ENCODE measurements around the gene ARID3C.

ARID3C gene

GRCh38 chr9:34669809-34670562 lies 41.1 kb upstream of the ARID3C start:
- in situ Hi-C loops (cut with MboI; ENCODE audit: low sequenced_read_pairs, unreplicated experiment), result no loop called here
- DNase-seq (ENCODE audit: low spot score), result no peak
- TF ChIP-seq, protein P1, sequence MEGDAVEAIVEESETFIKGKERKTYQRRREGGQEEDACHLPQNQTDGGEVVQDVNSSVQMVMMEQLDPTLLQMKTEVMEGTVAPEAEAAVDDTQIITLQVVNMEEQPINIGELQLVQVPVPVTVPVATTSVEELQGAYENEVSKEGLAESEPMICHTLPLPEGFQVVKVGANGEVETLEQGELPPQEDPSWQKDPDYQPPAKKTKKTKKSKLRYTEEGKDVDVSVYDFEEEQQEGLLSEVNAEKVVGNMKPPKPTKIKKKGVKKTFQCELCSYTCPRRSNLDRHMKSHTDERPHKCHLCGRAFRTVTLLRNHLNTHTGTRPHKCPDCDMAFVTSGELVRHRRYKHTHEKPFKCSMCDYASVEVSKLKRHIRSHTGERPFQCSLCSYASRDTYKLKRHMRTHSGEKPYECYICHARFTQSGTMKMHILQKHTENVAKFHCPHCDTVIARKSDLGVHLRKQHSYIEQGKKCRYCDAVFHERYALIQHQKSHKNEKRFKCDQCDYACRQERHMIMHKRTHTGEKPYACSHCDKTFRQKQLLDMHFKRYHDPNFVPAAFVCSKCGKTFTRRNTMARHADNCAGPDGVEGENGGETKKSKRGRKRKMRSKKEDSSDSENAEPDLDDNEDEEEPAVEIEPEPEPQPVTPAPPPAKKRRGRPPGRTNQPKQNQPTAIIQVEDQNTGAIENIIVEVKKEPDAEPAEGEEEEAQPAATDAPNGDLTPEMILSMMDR (IDR thresholded peaks at IDR 0.05; ENCODE audit: borderline replicate concordance, control extremely low read depth, extremely low read depth, insufficient read depth, missing control alignments), result no peak

DNA sequence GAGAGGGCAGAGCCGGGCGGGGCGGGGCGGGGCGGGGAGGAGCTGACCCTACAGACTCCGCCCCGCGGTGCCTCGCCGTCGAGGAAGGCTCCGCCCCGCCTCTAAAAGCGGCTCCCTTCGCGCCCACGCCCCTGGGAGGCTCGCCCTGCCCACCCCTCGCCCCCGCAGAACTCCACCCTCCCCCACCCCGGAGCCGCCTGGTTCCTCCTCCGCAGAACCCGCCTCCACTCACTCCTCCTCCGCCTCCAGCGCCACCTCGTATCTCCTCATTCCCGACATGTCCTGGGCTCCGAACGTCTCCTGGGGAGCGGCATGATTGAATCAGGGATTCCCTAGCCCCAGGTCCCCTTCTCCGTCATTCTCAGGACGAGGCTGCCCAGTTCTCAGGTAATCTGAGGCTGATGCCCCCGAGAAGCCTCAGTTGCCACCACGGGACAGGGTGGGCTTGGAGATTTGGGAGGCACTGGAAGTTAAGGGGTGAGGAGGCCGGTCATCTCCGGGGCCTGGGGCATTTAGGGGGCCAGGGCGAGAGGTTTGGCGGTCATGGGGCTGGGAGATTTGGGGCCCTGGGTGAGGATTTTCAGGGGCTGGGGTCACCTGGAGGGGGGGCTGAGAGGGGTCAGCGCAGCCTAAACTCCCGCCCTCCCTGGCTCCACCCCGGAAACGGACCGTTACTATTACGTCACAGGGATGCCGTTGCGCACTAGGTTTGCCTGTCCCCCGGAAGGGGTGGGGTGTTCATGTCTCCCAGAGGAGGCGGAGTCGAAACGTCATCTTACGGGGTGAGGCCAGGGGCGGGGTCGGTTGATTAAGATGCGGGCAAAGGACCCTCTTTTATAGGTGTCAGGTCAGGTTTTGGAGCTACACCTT lies 36.8 kb upstream of the ARID3C start:
- in situ Hi-C loops (cut with MboI; ENCODE audit: low sequenced_read_pairs, unreplicated experiment), result no loop called here
- TF ChIP-seq, protein P1 (IDR thresholded peaks at IDR 0.05; ENCODE audit: borderline replicate concordance, control extremely low read depth, extremely low read depth, insufficient read depth, missing control alignments), result no peak
- peak; percentile 94 for DNase-seq (ENCODE audit: low spot score)

DNA sequence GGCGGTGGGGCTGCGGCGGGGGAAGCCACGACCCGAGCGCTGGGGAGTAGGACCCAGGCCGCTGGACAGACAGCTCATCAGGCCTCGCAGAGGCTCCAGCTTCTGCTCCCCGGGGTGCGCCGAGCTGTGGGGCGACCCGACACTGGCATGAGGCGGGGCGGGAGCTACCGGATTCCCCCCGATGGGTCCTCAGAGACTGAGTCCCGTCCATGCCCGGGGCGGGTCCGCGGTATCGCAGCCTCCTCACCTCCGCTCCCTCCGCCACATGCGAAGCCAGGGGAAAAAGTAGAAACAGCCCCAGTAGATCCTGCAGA lies 36.2 kb upstream of the ARID3C start:
- TF ChIP-seq, protein P1 (IDR thresholded peaks at IDR 0.05; ENCODE audit: borderline replicate concordance, control extremely low read depth, extremely low read depth, insufficient read depth, missing control alignments), result no peak
- in situ Hi-C loops (cut with MboI; ENCODE audit: low sequenced_read_pairs, unreplicated experiment), result no loop called here
- no peak for DNase-seq (ENCODE audit: low spot score)

DNA sequence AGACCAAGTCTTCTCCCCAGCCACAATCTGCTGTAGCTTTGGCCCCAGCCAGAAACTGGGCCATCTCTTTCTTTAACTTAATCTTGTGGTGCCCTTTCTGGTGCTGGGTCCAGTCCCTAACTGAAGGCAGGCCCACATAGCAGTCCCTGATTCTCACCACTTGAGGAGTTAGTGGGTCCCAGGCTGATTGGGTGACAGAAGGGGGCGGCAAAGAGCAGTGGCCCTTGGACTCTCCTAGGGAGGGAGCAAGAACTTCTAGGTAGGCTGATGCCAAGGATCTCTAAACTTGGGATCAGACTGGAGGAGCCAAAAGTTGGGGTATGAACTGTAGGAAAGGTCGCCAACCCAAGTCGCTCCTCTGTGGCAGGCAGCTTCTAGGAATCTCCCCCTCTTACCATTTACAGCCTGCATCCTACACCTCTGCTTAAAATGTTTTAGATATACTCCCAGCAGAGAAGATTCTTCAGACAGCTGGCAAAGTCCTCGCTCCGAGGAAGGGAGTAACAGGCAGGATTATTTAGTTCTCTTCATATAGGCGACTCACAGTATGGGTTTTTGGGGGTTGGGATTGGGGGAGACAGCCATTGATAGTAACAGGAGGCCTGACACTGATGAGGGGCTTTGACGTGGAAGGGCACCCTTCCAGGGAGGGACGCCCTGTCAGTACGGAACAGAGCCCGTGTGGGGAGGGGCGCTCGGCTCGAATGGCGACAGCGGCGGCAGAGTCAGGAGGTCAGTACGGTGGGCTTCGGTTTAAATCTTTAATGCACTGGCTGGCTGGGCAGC lies 35.6 kb upstream of the ARID3C start:
- TF ChIP-seq, protein P1 (IDR thresholded peaks at IDR 0.05; ENCODE audit: borderline replicate concordance, control extremely low read depth, extremely low read depth, insufficient read depth, missing control alignments), result peak; percentile 78
- DNase-seq (ENCODE audit: low spot score), result peak; percentile 76
- in situ Hi-C loops (cut with MboI; ENCODE audit: low sequenced_read_pairs, unreplicated experiment), result no loop called here

DNA sequence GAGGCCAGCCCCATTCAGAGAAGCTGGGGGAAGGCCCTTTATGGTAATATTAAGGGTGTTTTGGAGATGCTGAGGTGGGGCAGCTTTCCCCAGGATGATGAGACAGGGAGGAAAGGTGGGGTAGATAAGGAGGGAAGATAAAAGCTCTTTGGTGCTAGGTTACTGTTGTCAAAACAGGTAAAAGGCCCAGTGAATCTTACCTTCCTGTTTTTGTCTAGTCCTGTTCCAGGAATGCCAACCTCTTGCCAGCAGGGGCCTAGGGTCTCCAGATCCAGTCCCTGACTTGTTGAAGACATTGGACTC lies 34.4 kb upstream of the ARID3C start:
- in situ Hi-C loops (cut with MboI; ENCODE audit: low sequenced_read_pairs, unreplicated experiment), result no loop called here
- TF ChIP-seq, protein P1 (IDR thresholded peaks at IDR 0.05; ENCODE audit: borderline replicate concordance, control extremely low read depth, extremely low read depth, insufficient read depth, missing control alignments), result no peak
- no peak for DNase-seq (ENCODE audit: low spot score)

DNA sequence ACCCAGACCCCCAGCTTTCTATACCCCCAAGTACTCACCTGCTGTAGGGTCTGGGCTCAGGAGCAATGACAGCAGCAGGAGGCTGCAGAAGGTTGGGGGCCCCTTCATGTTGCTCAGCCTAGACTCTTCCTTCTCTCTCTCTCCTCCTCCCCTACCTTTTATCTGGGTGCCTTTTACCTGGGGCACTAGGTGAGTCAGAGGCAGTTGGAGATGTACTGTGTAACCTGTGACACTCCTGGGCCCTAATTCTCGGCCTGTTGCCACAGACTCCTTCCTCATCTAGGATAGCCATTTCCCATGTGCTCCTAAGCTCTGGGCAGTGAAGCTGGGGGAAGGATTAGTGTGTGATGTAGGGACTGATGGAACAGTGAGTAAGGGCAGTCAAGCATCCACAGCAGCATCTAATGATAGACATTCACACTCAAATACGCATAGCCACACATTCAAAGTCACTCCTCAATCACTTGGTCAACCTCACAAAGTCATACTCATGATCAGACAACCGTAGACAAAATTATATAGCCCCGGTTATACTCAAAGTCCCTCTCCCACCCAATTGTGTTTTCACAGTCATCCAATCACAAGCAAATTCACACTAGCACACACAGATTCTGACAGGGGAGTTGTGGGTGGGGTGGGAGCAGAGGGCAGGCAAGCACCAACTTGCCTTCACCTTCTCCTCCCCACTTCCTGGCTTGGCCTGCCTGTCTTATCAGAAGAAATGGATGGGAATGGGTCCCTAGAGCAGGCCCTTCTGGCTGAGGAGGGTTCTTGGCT lies 33.8 kb upstream of the ARID3C start, which contains the start of gene CCL27:
TSS of gene CCL27 (minus strand) at position 132 of the 777 bp plus-strand sequence. CDS start at position 108, 24 bp downstream.
- TF ChIP-seq, protein P1 (IDR thresholded peaks at IDR 0.05; ENCODE audit: borderline replicate concordance, control extremely low read depth, extremely low read depth, insufficient read depth, missing control alignments), result no peak

More for the DNA sequence above, 33.8 kb upstream of the ARID3C start, which contains the start of gene CCL27:
- no peak for DNase-seq (ENCODE audit: low spot score)
- in situ Hi-C loops (cut with MboI; ENCODE audit: low sequenced_read_pairs, unreplicated experiment), result no loop called here
